ENCODE measurements around the gene PLCH2. TPM values are rescaled to one million over a fixed set of nuclear protein-coding genes. Genes with fewer than 3 reads are reported as not detected.

PLCH2 gene
- total and polyA plus RNA-seq, 11 donors, result 0.04 to 1.0 (median 0.35) TPM; not detected in 4

DNA sequence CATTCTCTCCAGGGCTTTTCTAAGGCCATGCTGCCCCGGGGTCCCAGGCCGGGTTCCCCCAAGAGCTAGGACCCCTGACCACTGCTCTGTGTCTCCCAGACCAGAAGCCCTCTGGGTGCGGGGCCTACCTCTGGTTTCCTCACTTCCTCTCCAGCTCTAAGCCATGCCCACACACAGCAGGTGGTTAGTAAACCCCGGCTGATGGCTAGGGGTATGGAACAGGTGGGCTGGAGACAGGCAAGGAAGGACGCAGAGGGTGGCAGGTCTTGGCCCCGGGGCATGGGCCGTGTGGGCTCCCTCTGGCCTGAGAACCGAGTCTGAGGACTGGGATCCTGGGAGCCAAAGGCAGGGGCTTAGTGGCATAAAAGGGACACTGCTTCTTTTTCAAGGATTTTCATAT is 15.9 kb upstream of the PLCH2 start:
- DNase-seq, result no peak
- H3K4me1 ChIP-seq, result peaks cover 0 to 11% (median 5%) of the 10 kb centered on the region in 12 donors
- H3K27ac ChIP-seq, result no peak overlapping the region
- no peak for TF ChIP-seq POLR2A (IDR thresholded peaks at IDR 0.05)
- TF ChIP-seq, protein P1, sequence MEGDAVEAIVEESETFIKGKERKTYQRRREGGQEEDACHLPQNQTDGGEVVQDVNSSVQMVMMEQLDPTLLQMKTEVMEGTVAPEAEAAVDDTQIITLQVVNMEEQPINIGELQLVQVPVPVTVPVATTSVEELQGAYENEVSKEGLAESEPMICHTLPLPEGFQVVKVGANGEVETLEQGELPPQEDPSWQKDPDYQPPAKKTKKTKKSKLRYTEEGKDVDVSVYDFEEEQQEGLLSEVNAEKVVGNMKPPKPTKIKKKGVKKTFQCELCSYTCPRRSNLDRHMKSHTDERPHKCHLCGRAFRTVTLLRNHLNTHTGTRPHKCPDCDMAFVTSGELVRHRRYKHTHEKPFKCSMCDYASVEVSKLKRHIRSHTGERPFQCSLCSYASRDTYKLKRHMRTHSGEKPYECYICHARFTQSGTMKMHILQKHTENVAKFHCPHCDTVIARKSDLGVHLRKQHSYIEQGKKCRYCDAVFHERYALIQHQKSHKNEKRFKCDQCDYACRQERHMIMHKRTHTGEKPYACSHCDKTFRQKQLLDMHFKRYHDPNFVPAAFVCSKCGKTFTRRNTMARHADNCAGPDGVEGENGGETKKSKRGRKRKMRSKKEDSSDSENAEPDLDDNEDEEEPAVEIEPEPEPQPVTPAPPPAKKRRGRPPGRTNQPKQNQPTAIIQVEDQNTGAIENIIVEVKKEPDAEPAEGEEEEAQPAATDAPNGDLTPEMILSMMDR (IDR thresholded peaks at IDR 0.05), result no peak
- H3K9me3 ChIP-seq, result no peaks in the 10 kb centered on the region
- no peak for ATAC-seq
- intact Hi-C loops (cut with DNase I), result no loop called here
- H3K4me3 ChIP-seq, result no peak overlapping the region
- H3K27me3 ChIP-seq, result peaks cover 4 to 63% (median 24%) of the 10 kb centered on the region in 9 donors
- H3K36me3 ChIP-seq, result no peaks in the 10 kb centered on the region
- 57 to 84% (median 70%) methylated on average over 5 to 8 of the region's 8 CpGs for WGBS, 4 donors

DNA sequence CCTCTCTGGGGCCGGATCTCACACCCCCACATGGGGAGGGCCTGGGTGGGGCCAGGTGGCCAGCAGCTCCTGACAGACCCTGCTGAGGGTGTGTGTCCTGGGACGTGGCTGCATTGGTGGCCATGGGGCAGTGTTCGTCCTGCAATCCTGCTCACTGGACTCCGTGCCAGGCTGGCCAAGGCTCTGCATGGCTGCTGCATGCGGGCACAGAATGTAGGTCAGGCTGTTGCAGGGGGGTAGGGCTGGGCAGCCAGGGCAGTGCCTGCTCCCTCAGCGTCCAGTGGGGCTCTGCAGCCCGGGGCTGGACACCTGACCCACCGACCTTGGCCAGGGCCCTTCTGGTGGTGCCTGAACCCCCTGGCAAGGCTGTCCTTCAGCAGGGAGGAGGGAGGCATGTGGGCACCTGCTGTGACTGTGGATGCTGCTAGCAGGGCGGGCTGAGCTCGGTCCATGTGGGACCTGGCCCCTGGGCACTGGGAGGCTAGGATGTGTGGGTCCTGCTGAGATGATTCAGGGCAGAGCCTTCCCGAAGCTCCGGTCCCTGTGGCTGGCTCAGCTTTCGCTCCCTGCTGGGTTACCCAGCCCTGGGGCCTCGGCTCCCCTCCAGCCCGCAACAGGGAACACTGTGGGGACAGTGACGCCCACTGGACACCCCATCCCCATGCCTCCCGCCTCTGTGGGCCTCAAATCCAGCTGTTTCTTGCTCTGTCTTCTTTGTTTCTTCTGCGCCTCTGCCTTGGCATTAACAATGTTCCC is 14.9 kb upstream of the PLCH2 start:
- DNase-seq (no peak), ATAC-seq (no peak)
- no peaks in the 10 kb centered on the region for H3K36me3 ChIP-seq
- H3K27me3 ChIP-seq, result peaks cover 5 to 63% (median 31%) of the 10 kb centered on the region in 9 donors
- intact Hi-C loops (cut with DNase I), result no loop called here
- no peak overlapping the region for H3K4me3 ChIP-seq
- H3K4me1 ChIP-seq, result peaks cover 0 to 11% (median 5%) of the 10 kb centered on the region in 12 donors
- WGBS, 4 donors, result 67 to 73% (median 70%) methylated on average over 10 to 18 of the region's 18 CpGs
- TF ChIP-seq POLR2A (IDR thresholded peaks at IDR 0.05), result no peak
- TF ChIP-seq, protein P1 (IDR thresholded peaks at IDR 0.05), result no peak
- no peaks in the 10 kb centered on the region for H3K9me3 ChIP-seq
- H3K27ac ChIP-seq, result no peak overlapping the region

DNA sequence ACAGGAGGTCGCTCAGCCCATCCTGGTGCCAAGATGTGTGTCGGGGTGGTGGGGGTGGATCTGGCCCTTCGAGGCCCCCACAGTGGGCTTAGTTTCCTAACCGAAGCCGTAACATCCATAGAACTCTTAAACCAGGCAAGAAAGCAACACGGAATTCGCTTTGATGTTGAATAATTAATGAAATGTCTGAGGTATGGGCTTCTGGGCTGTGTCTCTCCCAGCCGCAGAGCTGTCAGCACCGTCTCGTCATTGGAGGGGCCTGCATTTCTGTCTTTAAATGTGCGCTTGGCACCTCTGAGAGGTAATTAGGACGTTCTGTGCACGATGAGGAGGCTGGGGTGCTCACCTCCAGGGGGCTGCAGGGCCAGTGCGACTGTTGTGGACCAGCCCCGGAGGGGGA is 13.3 kb upstream of the PLCH2 start:
- Histone ChIP-seq H3K27ac (no peak overlapping the region), H3K4me1 (peaks cover 0 to 15% (median 5%) of the 10 kb centered on the region in 12 donors), H3K27me3 (peaks cover 21 to 66% (median 44%) of the 10 kb centered on the region in 9 donors), H3K36me3 (no peaks in the 10 kb centered on the region), H3K4me3 (no peak overlapping the region), H3K9me3 (no peaks in the 10 kb centered on the region)
- 26 to 36% (median 30%) methylated on average over 15 of the region's 15 CpGs for WGBS, 4 donors
- intact Hi-C loops (cut with DNase I), result no loop called here
- no peak for DNase-seq
- ATAC-seq, result no peak
- no peak for TF ChIP-seq POLR2A (IDR thresholded peaks at IDR 0.05)
- TF ChIP-seq, protein P1 (IDR thresholded peaks at IDR 0.05), result no peak

DNA sequence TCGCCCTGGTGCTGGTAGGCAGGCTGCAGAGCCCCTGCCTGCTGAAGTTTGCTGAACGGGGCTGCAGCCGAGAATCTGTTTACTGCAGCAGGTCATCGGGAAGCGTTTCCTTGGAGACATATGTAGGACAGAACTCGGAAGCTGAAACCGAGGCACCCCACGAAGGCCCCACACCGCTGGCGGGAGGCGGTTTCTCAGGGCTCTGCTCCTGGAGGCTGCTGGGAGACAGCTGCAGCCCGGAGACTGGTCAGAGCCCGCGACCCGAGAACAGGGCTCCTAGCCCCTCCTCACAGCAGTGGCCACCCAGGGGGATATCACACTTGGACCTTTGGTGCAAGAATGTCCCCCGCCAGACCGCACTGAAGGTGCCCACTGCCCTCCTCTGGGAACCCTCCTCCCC is 12.7 kb upstream of the PLCH2 start:
- intact Hi-C loops (cut with DNase I), result no loop called here

More for the DNA sequence above, 12.7 kb upstream of the PLCH2 start:
- Histone ChIP-seq H3K4me3 (no peak overlapping the region), H3K27me3 (peaks cover 26 to 68% (median 49%) of the 10 kb centered on the region in 9 donors), H3K4me1 (peaks cover 0 to 15% (median 5%) of the 10 kb centered on the region in 12 donors), H3K27ac (no peak overlapping the region), H3K36me3 (no peaks in the 10 kb centered on the region), H3K9me3 (no peaks in the 10 kb centered on the region)
- ATAC-seq, result no peak
- TF ChIP-seq, protein P1 (IDR thresholded peaks at IDR 0.05), result no peak
- TF ChIP-seq POLR2A (IDR thresholded peaks at IDR 0.05), result no peak
- 34 to 43% (median 39%) methylated on average over 3 to 17 of the region's 17 CpGs for WGBS, 4 donors
- no peak for DNase-seq
